ENCODE results near the gene DHRSX. TPM values are rescaled to one million over a fixed set of nuclear protein-coding genes. Genes with fewer than 3 reads are reported as not detected.

DHRSX gene
- total and polyA plus RNA-seq, 2 donors (not counting 3 experiments of a cell fraction or from before 2014, with no cell fraction given), result 27.1 to 37.7 TPM

GRCh38 chrX:2224161-2224560, 276.6 kb downstream of the DHRSX start:
- H3K27me3 ChIP-seq (ENCODE audit: control insufficient read depth in 2 of 2, insufficient read depth in 2 of 2, low read length in 2 of 2), result no peaks in the 10 kb centered on the region
- intact Hi-C loops (cut with micrococcal nuclease) (no loop called here), dilution Hi-C loops (cut with MboI; ENCODE audit: extremely low pct_ligation_motif_present, low sequenced_read_pairs) (no loop called here)
- H3K4me2 ChIP-seq (ENCODE audit: insufficient read depth, low read length), result no peak overlapping the region
- TF ChIP-seq, protein P1, sequence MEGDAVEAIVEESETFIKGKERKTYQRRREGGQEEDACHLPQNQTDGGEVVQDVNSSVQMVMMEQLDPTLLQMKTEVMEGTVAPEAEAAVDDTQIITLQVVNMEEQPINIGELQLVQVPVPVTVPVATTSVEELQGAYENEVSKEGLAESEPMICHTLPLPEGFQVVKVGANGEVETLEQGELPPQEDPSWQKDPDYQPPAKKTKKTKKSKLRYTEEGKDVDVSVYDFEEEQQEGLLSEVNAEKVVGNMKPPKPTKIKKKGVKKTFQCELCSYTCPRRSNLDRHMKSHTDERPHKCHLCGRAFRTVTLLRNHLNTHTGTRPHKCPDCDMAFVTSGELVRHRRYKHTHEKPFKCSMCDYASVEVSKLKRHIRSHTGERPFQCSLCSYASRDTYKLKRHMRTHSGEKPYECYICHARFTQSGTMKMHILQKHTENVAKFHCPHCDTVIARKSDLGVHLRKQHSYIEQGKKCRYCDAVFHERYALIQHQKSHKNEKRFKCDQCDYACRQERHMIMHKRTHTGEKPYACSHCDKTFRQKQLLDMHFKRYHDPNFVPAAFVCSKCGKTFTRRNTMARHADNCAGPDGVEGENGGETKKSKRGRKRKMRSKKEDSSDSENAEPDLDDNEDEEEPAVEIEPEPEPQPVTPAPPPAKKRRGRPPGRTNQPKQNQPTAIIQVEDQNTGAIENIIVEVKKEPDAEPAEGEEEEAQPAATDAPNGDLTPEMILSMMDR (IDR thresholded peaks at IDR 0.05; ENCODE audit: extremely low read depth in 1 of 2, insufficient read depth in 1 of 2, low read depth in 1 of 2, low read length in 2 of 2), result no peak
- TF ChIP-seq MYC (IDR thresholded peaks at IDR 0.05; ENCODE audit: low read depth, low read length), result no peak
- TF ChIP-seq POLR2AphosphoS5 (IDR thresholded peaks at IDR 0.05; ENCODE audit: insufficient read depth, low read depth, low read length), result no peak
- TF ChIP-seq GATA2 (IDR thresholded peaks at IDR 0.05; ENCODE audit: insufficient read depth, insufficient read length, low read depth, low read length), result no peak
- no peak for TF ChIP-seq FOS (IDR thresholded peaks at IDR 0.05; ENCODE audit: borderline replicate concordance, insufficient read depth, low read length)
- no peak for TF ChIP-seq EZH2 (IDR thresholded peaks at IDR 0.05; ENCODE audit: borderline replicate concordance, low read depth, low read length, severe bottlenecking)
- no peak for TF ChIP-seq MAX (IDR thresholded peaks at IDR 0.05; ENCODE audit: insufficient read depth, insufficient read length)
- no peak for TF ChIP-seq POLR2A (IDR thresholded peaks at IDR 0.05; ENCODE audit: low read depth, low read length)
- TF ChIP-seq JUN (IDR thresholded peaks at IDR 0.05; ENCODE audit: borderline replicate concordance, insufficient read depth, insufficient read length, low read depth), result no peak
- H3K4me3 ChIP-seq (replicated peaks in 1 of 3; ENCODE audit: insufficient read depth in 1 of 3, low read depth in 1 of 3, low read length in 3 of 3), result no peak overlapping the region
- no peaks in the 10 kb centered on the region for H3K4me1 ChIP-seq (ENCODE audit: control insufficient read depth, extremely low read depth, insufficient read depth, low read length)
- no peak overlapping the region for H2AFZ ChIP-seq (ENCODE audit: low read depth, low read length)
- H3K36me3 ChIP-seq (ENCODE audit: control insufficient read depth in 2 of 2, extremely low read depth in 1 of 2, insufficient read depth in 2 of 2, low read length in 2 of 2), result no peaks in the 10 kb centered on the region
- ChIA-PET CTCF (no interaction called here), POLR2A (no interaction called here)
- H3K9ac ChIP-seq (replicated peaks; ENCODE audit: extremely low read depth, insufficient read depth, low read length), result no peak overlapping the region
- no peaks in the 10 kb centered on the region for H4K20me1 ChIP-seq (replicated peaks; ENCODE audit: control insufficient read depth, extremely low read depth, insufficient read depth, low read length)
- H3K27ac ChIP-seq (ENCODE audit: insufficient read depth, low read depth, low read length), result no peak overlapping the region
- BruUV-seq (replicated peaks), result no TSS peak
- peaks cover 2% of the 10 kb centered on the region for H3K9me3 ChIP-seq (replicated peaks; ENCODE audit: control insufficient read depth, insufficient read depth, low read length)
- H3K9me1 ChIP-seq (replicated peaks; ENCODE audit: control insufficient read depth, extremely low read depth, insufficient read depth, low read length), result no peaks in the 10 kb centered on the region
- H3K79me2 ChIP-seq (ENCODE audit: control insufficient read depth, insufficient read depth, low read length), result no peaks in the 10 kb centered on the region
- FAIRE-seq (no peak), DNase-seq (ENCODE audit: low read depth, low spot score) (no peak)

All from endothelial cell of umbilical vein (primary cell).